ENCODE data around the gene PLBD2. TPM values are rescaled to one million over a fixed set of nuclear protein-coding genes. Genes with fewer than 3 reads are reported as not detected.

The PLBD2 gene
- total and polyA plus RNA-seq, 10 of the 15 experiments (the other 5 are each of a cell fraction or from before 2014, with no cell fraction given), result 1.4 to 16.6 (median 5.9) TPM

DNA sequence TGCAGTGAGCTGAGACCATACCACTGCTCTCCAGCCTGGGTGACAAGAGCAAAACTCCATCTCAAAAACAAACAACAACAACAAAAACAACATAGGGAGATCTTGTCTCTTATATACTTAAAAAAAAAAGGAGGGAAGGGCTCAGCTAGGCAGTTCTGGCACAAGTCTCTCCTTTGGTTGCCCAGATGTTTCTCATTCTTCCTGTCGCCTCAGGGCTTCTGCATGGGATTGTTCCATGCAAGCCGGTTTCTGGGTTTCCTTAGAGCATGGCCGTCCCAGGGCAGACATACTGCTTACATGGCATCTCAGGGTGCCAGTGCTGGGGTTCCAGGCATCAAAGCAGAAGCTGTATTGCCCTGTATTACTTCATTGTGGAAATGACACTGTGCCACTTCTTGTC is 18.3 kb upstream of the PLBD2 start (continued):
- TF ChIP-seq, protein P1, sequence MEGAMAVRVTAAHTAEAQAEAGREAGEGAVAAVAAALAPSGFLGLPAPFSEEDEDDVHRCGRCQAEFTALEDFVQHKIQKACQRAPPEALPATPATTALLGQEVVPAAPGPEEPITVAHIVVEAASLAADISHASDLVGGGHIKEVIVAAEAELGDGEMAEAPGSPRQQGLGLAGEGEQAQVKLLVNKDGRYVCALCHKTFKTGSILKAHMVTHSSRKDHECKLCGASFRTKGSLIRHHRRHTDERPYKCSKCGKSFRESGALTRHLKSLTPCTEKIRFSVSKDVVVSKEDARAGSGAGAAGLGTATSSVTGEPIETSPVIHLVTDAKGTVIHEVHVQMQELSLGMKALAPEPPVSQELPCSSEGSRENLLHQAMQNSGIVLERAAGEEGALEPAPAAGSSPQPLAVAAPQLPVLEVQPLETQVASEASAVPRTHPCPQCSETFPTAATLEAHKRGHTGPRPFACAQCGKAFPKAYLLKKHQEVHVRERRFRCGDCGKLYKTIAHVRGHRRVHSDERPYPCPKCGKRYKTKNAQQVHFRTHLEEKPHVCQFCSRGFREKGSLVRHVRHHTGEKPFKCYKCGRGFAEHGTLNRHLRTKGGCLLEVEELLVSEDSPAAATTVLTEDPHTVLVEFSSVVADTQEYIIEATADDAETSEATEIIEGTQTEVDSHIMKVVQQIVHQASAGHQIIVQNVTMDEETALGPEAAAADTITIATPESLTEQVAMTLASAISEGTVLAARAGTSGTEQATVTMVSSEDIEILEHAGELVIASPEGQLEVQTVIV (IDR thresholded peaks at IDR 0.05; ENCODE audit: borderline replicate concordance, partially characterized antibody), result no peak
- TF ChIP-seq NR2F1 (conservative IDR thresholded peaks at IDR 0.05) (no peak), ZNF622 (IDR thresholded peaks at IDR 0.05) (no peak), SMC3 (IDR thresholded peaks at IDR 0.05; ENCODE audit: borderline replicate concordance, low read length) (no peak)
- TF ChIP-seq, protein P2, sequence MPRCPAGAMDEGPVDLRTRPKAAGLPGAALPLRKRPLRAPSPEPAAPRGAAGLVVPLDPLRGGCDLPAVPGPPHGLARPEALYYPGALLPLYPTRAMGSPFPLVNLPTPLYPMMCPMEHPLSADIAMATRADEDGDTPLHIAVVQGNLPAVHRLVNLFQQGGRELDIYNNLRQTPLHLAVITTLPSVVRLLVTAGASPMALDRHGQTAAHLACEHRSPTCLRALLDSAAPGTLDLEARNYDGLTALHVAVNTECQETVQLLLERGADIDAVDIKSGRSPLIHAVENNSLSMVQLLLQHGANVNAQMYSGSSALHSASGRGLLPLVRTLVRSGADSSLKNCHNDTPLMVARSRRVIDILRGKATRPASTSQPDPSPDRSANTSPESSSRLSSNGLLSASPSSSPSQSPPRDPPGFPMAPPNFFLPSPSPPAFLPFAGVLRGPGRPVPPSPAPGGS (IDR thresholded peaks at IDR 0.05; ENCODE audit: borderline replicate concordance, insufficient read depth, low read depth, low read length, poor library complexity, severe bottlenecking), result no peak

DNA sequence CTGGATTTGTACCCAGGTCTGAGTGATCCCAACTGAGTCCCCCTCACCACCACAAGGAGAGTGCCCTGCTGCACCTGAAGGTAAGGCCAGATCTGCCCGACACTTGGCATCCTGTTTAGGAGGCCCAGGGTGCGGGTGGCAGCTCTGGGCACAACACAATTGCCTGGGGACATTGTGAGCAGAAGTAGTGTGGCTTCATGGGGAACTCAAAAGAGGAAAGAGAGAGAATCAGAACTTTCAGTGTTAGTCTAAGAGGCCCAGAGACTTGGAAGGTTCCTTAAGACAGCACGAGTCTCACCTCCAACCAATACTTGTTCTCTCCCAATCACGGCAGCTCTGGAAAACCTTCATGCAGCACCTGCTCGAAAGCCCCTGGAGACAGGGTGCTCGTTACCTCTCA is 16.9 kb upstream of the PLBD2 start:
- in situ Hi-C loops (cut with MboI), result no loop called here
- no peak for TF ChIP-seq RFX5 (IDR thresholded peaks at IDR 0.05; ENCODE audit: low read depth, low read length)
- no peak for TF ChIP-seq EZH2 (IDR thresholded peaks at IDR 0.05; ENCODE audit: borderline replicate concordance, control insufficient read depth, low read depth, low read length)
- no peak for TF ChIP-seq RUNX3 (IDR thresholded peaks at IDR 0.05; ENCODE audit: low read length)
- no peak for TF ChIP-seq SRF (IDR thresholded peaks at IDR 0.05; ENCODE audit: low read depth in 2 of 2, low read length in 2 of 2)
- TF ChIP-seq KDM1A (IDR thresholded peaks at IDR 0.05; ENCODE audit: borderline replicate concordance), result no peak
- TF ChIP-seq CBFB (IDR thresholded peaks at IDR 0.05; ENCODE audit: low read depth), result no peak
- no peak for TF ChIP-seq RAD21 (IDR thresholded peaks at IDR 0.05; ENCODE audit: insufficient read depth, low read depth, low read length)
- TF ChIP-seq NFXL1 (IDR thresholded peaks at IDR 0.05; ENCODE audit: borderline replicate concordance), result no peak
- no peak for TF ChIP-seq USF2 (IDR thresholded peaks at IDR 0.05; ENCODE audit: borderline replicate concordance, low read depth, low read length)
- TF ChIP-seq PML (IDR thresholded peaks at IDR 0.05; ENCODE audit: low read length), result no peak
- TF ChIP-seq RAD51 (IDR thresholded peaks at IDR 0.05), result no peak
- TF ChIP-seq NFYA (IDR thresholded peaks at IDR 0.05; ENCODE audit: borderline replicate concordance, low read depth, low read length), result no peak
- no peak for TF ChIP-seq KAT2A (conservative IDR thresholded peaks at IDR 0.05; ENCODE audit: control insufficient read depth, low read depth, low read length)
- TF ChIP-seq ATF7 (IDR thresholded peaks at IDR 0.05; ENCODE audit: low read depth), result no peak
- no peak for TF ChIP-seq SIX5 (IDR thresholded peaks at IDR 0.05; ENCODE audit: low read depth, low read length, severe bottlenecking)
- TF ChIP-seq CREB1 (IDR thresholded peaks at IDR 0.05; ENCODE audit: low read depth), result no peak
- no peak for TF ChIP-seq CBX5 (IDR thresholded peaks at IDR 0.05; ENCODE audit: low read depth)

More for the DNA sequence above, 16.9 kb upstream of the PLBD2 start:
- H4K20me1 ChIP-seq (ENCODE audit: control insufficient read depth, insufficient read depth), result no peaks in the 10 kb centered on the region
- ATAC-seq, result peak; percentile 39; the same call in 2 of the 3 replicates
- FAIRE-seq, result no peak
- WGBS (ENCODE audit: insufficient coverage, insufficient replicate concordance, low lambda C conversion rate, missing lambda C conversion rate), result 26% methylated on average over 6 of the region's 6 CpGs
- ChIA-PET SMC1A (ENCODE audit: uncharacterized antibody, unreplicated experiment) (no interaction called here), RAD21 (ENCODE audit: unreplicated experiment) (no interaction called here), POLR2A (no interaction called here), CTCF (no interaction called here)
- no peak overlapping the region for H3K9ac ChIP-seq (ENCODE audit: control insufficient read depth, insufficient read depth, low read length)
- intact Hi-C loops (cut with micrococcal nuclease; ENCODE audit: unreplicated experiment), result no loop called here
- no peaks in the 10 kb centered on the region; a peak in 1 of 4 replicates for H3K27me3 ChIP-seq (replicated peaks in 1 of 2; ENCODE audit: control insufficient read depth in 2 of 2, insufficient read depth in 2 of 2, low read length in 1 of 2)
- DNase-seq (ENCODE audit: low read depth, low spot score), result no peak
- H3K4me1 ChIP-seq (ENCODE audit: control insufficient read depth, insufficient read depth, low read length), result no peaks in the 10 kb centered on the region; the same call in 1 of the 2 replicates
- no peak overlapping the region for H2AFZ ChIP-seq (ENCODE audit: control insufficient read depth, low read depth, low read length)
- H3K79me2 ChIP-seq (ENCODE audit: control insufficient read depth, insufficient read depth, low read length), result no peaks in the 10 kb centered on the region
- no peak overlapping the region for H3K4me2 ChIP-seq (ENCODE audit: control insufficient read depth, insufficient read depth)
- no peak overlapping the region for H3K27ac ChIP-seq (ENCODE audit: control insufficient read depth, insufficient read depth)
- H3K9me3 ChIP-seq (replicated peaks; ENCODE audit: control insufficient read depth, insufficient read depth, low read length), result no peaks in the 10 kb centered on the region
- H3K36me3 ChIP-seq (ENCODE audit: control insufficient read depth in 2 of 2, insufficient read depth in 2 of 2, low read length in 1 of 2), result no peaks in the 10 kb centered on the region
- no TSS peak for BruUV-seq (replicated peaks)
- H3K4me3 ChIP-seq, result no peak overlapping the region

Measured in GM12878 (cell line).